Measurements from ENCODE around the gene MIAT. TPM values are rescaled to one million over a fixed set of nuclear protein-coding genes. Genes with fewer than 3 reads are reported as not detected.

MIAT gene
- total and polyA plus RNA-seq, 12 donors: 0.18 to 23.9 (median 3.1) TPM

GRCh38 chr22:26662160-26662559 is 4.8 kb downstream of the MIAT start:
- intact Hi-C loops (cut with DNase I): no loop called here
- no peak overlapping the region for H3K27ac ChIP-seq
- 75 to 100% (median 82%) methylated on average over 2 of the region's 2 CpGs for WGBS, 4 donors
- H3K27me3 ChIP-seq: peaks cover 16% of the 10 kb centered on the region
- no peak overlapping the region for H3K4me3 ChIP-seq
- no peak for DNase-seq
- no peak for TF ChIP-seq POLR2A (IDR thresholded peaks at IDR 0.05)
- TF ChIP-seq CTCF (IDR thresholded peaks at IDR 0.05): no peak
- peaks cover 0 to 19% of the 10 kb centered on the region in 2 donors for H3K4me1 ChIP-seq (replicated peaks in 1 of 2)
- no peaks in the 10 kb centered on the region for H3K36me3 ChIP-seq (replicated peaks in 1 of 2)
- H3K9me3 ChIP-seq (replicated peaks in 1 of 3): no peaks in the 10 kb centered on the region

- Histone ChIP-seq H3K9me3 (replicated peaks in 1 of 3) (no peaks in the 10 kb centered on the region), H3K36me3 (replicated peaks in 1 of 2) (no peaks in the 10 kb centered on the region), H3K4me3 (no peak overlapping the region), H3K4me1 (replicated peaks in 1 of 2) (peaks cover 0 to 9% of the 10 kb centered on the region in 2 donors), H3K27ac (no peak overlapping the region), H3K27me3 (peaks cover 3% of the 10 kb centered on the region)
- no peak for DNase-seq
- TF ChIP-seq POLR2A (IDR thresholded peaks at IDR 0.05) (no peak), CTCF (IDR thresholded peaks at IDR 0.05) (no peak)
- WGBS, 4 donors: 59 to 71% (median 65%) methylated on average over 8 to 9 of the region's 9 CpGs
- intact Hi-C loops (cut with DNase I): no loop called here
Measured at GRCh38 chr22:26663374-26663923, 6.1 kb downstream of the MIAT start.

- Histone ChIP-seq H3K9me3 (replicated peaks in 1 of 3) (no peaks in the 10 kb centered on the region), H3K36me3 (replicated peaks in 1 of 2) (no peaks in the 10 kb centered on the region), H3K27ac (no peak overlapping the region), H3K27me3 (no peaks in the 10 kb centered on the region), H3K4me3 (no peak overlapping the region), H3K4me1 (replicated peaks in 1 of 2) (no peaks in the 10 kb centered on the region)
- 9 to 29% (median 24%) methylated on average over 4 of the region's 4 CpGs for WGBS, 4 donors
- DNase-seq: no peak
- intact Hi-C loops (cut with DNase I): no loop called here
- TF ChIP-seq CTCF (IDR thresholded peaks at IDR 0.05) (no peak), POLR2A (IDR thresholded peaks at IDR 0.05) (no peak)
Measured at GRCh38 chr22:26665813-26666231, 8.4 kb downstream of the MIAT start.

- intact Hi-C loops (cut with DNase I): no loop called here
Measured at GRCh38 chr22:26667140-26667539, 9.8 kb downstream of the MIAT start.

More at GRCh38 chr22:26667140-26667539, 9.8 kb downstream of the MIAT start:
- no peak for DNase-seq
- 61 to 82% (median 74%) methylated on average over 4 to 13 of the region's 13 CpGs for WGBS, 4 donors
- H3K27ac ChIP-seq: no peak overlapping the region
- peaks cover 0 to 3% of the 10 kb centered on the region in 2 donors for H3K4me1 ChIP-seq (replicated peaks in 1 of 2)
- no peaks in the 10 kb centered on the region for H3K9me3 ChIP-seq (replicated peaks in 1 of 3)
- H3K27me3 ChIP-seq: no peaks in the 10 kb centered on the region
- TF ChIP-seq CTCF (IDR thresholded peaks at IDR 0.05) (no peak), POLR2A (IDR thresholded peaks at IDR 0.05) (no peak)
- H3K36me3 ChIP-seq (replicated peaks in 1 of 2): no peaks in the 10 kb centered on the region
- H3K4me3 ChIP-seq: no peak overlapping the region

Measured in adrenal gland (tissue), 12 donors.